IMR-90 (cell line): Measurements from ENCODE around the gene ENO2.

Source experiments
- BHLHE40 ChIP-seq: fragments of 150-350 bp; IDR thresholded peaks from 2 replicates; pipeline ENCODE4 v1.6.1; 2016; ENCODE audit warnings: mild to moderate bottlenecking, low read depth, low read length
- CHD1 ChIP-seq: IDR thresholded peaks from 2 replicates; pipeline ENCODE4 v1.6.1; 2012; ENCODE audit warnings: low read depth, low read length, improper control_type of control experiment
- ELK1 ChIP-seq: fragments of 150-350 bp; IDR thresholded peaks from 2 replicates; pipeline ENCODE4 v1.6.1; 2016; ENCODE audit warnings: low read depth, mild to moderate bottlenecking, low read length, moderate library complexity, borderline replicate concordance
- FOS ChIP-seq: fragments of 150-350 bp; IDR thresholded peaks from 2 replicates; pipeline ENCODE4 v1.6.1; 2016; ENCODE audit warnings: low read depth, low read length
- MAFK ChIP-seq: IDR thresholded peaks from 2 replicates; pipeline ENCODE4 v1.6.1; 2012; ENCODE audit warnings: low read depth, low read length, improper control_type of control experiment
- MXI1 ChIP-seq: IDR thresholded peaks from 2 replicates; pipeline ENCODE4 v1.6.1; 2012; ENCODE audit warnings: low read depth, mild to moderate bottlenecking, low read length, moderate library complexity, borderline replicate concordance
- POLR2A ChIP-seq: IDR thresholded peaks from 2 replicates; pipeline ENCODE4 v1.6.1; 2012; ENCODE audit warnings: mild to moderate bottlenecking, low read depth, low read length
- RAD21 ChIP-seq: IDR thresholded peaks from 2 replicates; pipeline ENCODE4 v1.6.1; 2012; ENCODE audit warnings: low read length, improper control_type of control experiment
- RFX5 ChIP-seq: IDR thresholded peaks from 2 replicates; pipeline ENCODE4 v1.8.0; 2012; ENCODE audit warnings: low read depth, mild to moderate bottlenecking, low read length, moderate library complexity
- SMC3 ChIP-seq: fragments of 150-350 bp; IDR thresholded peaks from 2 replicates; pipeline ENCODE4 v1.6.1; 2016; ENCODE audit warnings: low read depth, mild to moderate bottlenecking, antibody characterized with exemption, low read length, moderate library complexity
- USF2 ChIP-seq: fragments of 150-350 bp; IDR thresholded peaks from 2 replicates; pipeline ENCODE4 v1.6.1; 2017; ENCODE audit warnings: mild to moderate bottlenecking, antibody characterized with exemption, low read length, low read depth
- TF ChIP-seq, protein P1 (sequence below): conservative IDR thresholded peaks from 2 replicates; pipeline ENCODE4 v1.5.1; 2012; ENCODE audit warnings: mild to moderate bottlenecking, low read depth, low read length, improper control_type of control experiment

GRCh38 chr12:6942331-6942665 is 27.9 kb downstream of the ENO2 start:
- TF ChIP-seq RAD21 (no peak), SMC3 (no peak), MXI1 (no peak), POLR2A (no peak), BHLHE40 (no peak), RFX5 (no peak), MAFK (no peak), USF2 (no peak), FOS (no peak), CHD1 (no peak), ELK1 (no peak)
- TF ChIP-seq, protein P1, sequence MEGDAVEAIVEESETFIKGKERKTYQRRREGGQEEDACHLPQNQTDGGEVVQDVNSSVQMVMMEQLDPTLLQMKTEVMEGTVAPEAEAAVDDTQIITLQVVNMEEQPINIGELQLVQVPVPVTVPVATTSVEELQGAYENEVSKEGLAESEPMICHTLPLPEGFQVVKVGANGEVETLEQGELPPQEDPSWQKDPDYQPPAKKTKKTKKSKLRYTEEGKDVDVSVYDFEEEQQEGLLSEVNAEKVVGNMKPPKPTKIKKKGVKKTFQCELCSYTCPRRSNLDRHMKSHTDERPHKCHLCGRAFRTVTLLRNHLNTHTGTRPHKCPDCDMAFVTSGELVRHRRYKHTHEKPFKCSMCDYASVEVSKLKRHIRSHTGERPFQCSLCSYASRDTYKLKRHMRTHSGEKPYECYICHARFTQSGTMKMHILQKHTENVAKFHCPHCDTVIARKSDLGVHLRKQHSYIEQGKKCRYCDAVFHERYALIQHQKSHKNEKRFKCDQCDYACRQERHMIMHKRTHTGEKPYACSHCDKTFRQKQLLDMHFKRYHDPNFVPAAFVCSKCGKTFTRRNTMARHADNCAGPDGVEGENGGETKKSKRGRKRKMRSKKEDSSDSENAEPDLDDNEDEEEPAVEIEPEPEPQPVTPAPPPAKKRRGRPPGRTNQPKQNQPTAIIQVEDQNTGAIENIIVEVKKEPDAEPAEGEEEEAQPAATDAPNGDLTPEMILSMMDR: no peak
